Measurements from ENCODE around the gene MCOLN1.

GRCh38 chr19:7550987-7551761 is 28.8 kb downstream of the MCOLN1 start:
- TF ChIP-seq CTCF (conservative IDR thresholded peaks at IDR 0.05; ENCODE audit: low read length) (no peak), EZH2phosphoT487 (IDR thresholded peaks at IDR 0.05; ENCODE audit: borderline replicate concordance, low read depth, low read length) (no peak)

Data from OCI-LY7 (cell line).